Measurements from ENCODE around the gene CADPS.

Gene CADPS

DNA sequence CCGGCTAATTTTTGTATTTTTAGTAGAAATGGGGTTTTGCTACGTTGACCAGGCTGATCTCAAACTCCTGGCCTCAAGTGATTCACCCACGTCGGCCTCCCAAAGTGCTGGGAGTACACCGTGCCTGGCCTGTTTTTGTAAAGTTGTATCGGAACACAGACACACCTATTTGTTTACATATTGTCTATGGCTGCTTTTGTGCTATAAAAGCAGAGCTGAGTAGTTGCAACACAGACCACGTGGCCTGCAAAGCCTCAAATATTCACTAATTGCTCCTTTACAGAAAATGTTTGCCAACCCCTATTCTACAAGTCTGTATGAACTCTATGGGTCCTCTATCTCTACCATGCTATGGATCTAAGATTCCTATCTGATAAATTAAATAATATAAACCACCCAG is 175.5 kb downstream of the CADPS start:
- TF ChIP-seq, protein P1, sequence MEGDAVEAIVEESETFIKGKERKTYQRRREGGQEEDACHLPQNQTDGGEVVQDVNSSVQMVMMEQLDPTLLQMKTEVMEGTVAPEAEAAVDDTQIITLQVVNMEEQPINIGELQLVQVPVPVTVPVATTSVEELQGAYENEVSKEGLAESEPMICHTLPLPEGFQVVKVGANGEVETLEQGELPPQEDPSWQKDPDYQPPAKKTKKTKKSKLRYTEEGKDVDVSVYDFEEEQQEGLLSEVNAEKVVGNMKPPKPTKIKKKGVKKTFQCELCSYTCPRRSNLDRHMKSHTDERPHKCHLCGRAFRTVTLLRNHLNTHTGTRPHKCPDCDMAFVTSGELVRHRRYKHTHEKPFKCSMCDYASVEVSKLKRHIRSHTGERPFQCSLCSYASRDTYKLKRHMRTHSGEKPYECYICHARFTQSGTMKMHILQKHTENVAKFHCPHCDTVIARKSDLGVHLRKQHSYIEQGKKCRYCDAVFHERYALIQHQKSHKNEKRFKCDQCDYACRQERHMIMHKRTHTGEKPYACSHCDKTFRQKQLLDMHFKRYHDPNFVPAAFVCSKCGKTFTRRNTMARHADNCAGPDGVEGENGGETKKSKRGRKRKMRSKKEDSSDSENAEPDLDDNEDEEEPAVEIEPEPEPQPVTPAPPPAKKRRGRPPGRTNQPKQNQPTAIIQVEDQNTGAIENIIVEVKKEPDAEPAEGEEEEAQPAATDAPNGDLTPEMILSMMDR (IDR thresholded peaks at IDR 0.05; ENCODE audit: insufficient read depth, low read length, poor library complexity, severe bottlenecking) = no peak
- DNase-seq (ENCODE audit: extremely low read depth, insufficient read length) = no peak
- H3K27me3 ChIP-seq (replicated peaks; ENCODE audit: control insufficient read depth, insufficient read depth, low read length) = no peaks in the 10 kb centered on the region; the same call in 1 of the 2 replicates
- H3K36me3 ChIP-seq (ENCODE audit: control insufficient read depth, insufficient read depth, low read length) = no peaks in the 10 kb centered on the region
- H3K4me3 ChIP-seq (replicated peaks; ENCODE audit: low read depth, low read length) = no peak overlapping the region

DNA sequence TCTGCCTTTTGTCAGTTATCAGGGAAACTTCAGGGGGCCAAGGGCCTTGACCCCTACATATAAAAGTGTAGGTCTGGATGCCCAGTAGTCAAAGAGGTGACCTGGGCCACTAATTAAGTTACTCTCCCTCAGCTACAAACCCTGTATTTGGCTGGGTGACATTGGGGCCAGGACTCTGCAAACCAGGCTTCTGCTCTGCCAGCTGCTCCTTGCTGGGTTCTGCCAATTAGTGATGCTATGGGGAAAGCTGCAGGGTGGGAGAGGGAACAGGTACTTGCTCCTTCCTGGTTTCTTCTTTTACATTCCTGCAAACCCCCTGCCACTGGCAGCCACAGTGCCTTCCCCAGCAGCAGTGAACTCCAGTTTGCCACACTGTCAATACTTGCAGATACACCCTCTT is 179.2 kb downstream of the CADPS start:
- no peak for DNase-seq (ENCODE audit: extremely low read depth, insufficient read length)
- Histone ChIP-seq H3K4me3 (replicated peaks; ENCODE audit: low read depth, low read length) (no peak overlapping the region), H3K27me3 (replicated peaks; ENCODE audit: control insufficient read depth, insufficient read depth, low read length) (no peaks in the 10 kb centered on the region), H3K36me3 (ENCODE audit: control insufficient read depth, insufficient read depth, low read length) (no peaks in the 10 kb centered on the region)
- TF ChIP-seq, protein P1 (IDR thresholded peaks at IDR 0.05; ENCODE audit: insufficient read depth, low read length, poor library complexity, severe bottlenecking) = no peak

DNA sequence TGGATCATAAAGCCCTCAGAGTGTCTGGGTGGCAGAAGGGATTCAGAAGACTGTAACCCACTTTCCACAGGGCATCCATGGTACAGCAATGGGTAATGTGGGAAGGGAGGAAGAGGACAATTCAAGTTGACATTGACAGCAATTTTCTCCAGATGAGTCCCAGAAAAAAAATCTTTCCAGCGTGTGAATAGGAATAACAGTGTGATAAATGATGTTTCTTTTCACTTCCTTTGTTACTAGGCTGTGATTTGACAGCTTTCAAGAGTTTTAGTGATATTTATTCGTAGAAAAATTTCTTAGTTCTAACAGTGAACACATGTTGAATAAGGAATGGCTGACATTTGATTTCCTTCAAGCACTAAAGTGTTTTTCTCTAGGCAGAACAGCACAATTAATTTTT is 186.4 kb downstream of the CADPS start:
- no peaks in the 10 kb centered on the region for H3K27me3 ChIP-seq (replicated peaks; ENCODE audit: control insufficient read depth, insufficient read depth, low read length)
- no peak for DNase-seq (ENCODE audit: extremely low read depth, insufficient read length)
- TF ChIP-seq, protein P1 (IDR thresholded peaks at IDR 0.05; ENCODE audit: insufficient read depth, low read length, poor library complexity, severe bottlenecking) = no peak

DNA sequence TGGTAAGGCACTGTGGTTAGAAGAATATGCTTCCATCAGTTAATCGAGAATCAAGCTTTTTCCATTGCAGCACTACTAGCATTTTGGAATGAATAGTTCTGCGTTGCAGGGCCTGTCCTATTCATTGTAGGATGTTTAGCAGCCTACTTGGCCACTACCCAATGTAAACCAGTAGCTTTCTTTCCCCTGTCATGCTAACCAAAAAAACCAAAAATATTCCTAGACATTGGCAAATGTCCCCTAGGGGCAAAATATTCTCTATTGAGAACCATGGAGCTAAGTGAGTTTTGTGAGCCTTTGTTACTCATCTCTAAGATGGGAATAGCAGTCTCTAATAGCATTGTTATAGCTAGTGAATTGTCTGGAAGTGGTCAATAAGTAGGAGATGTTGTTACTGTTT is 187.2 kb downstream of the CADPS start:
- Histone ChIP-seq H3K36me3 (ENCODE audit: control insufficient read depth, insufficient read depth, low read length) (no peaks in the 10 kb centered on the region), H3K27me3 (replicated peaks; ENCODE audit: control insufficient read depth, insufficient read depth, low read length) (no peaks in the 10 kb centered on the region), H3K4me3 (replicated peaks; ENCODE audit: low read depth, low read length) (no peak overlapping the region)
- no peak for DNase-seq (ENCODE audit: extremely low read depth, insufficient read length)
- TF ChIP-seq, protein P1 (IDR thresholded peaks at IDR 0.05; ENCODE audit: insufficient read depth, low read length, poor library complexity, severe bottlenecking) = no peak

More for the DNA sequence above, 186.4 kb downstream of the CADPS start:
- H3K36me3 ChIP-seq (ENCODE audit: control insufficient read depth, insufficient read depth, low read length) = no peaks in the 10 kb centered on the region
- H3K4me3 ChIP-seq (replicated peaks; ENCODE audit: low read depth, low read length) = no peak overlapping the region

DNA sequence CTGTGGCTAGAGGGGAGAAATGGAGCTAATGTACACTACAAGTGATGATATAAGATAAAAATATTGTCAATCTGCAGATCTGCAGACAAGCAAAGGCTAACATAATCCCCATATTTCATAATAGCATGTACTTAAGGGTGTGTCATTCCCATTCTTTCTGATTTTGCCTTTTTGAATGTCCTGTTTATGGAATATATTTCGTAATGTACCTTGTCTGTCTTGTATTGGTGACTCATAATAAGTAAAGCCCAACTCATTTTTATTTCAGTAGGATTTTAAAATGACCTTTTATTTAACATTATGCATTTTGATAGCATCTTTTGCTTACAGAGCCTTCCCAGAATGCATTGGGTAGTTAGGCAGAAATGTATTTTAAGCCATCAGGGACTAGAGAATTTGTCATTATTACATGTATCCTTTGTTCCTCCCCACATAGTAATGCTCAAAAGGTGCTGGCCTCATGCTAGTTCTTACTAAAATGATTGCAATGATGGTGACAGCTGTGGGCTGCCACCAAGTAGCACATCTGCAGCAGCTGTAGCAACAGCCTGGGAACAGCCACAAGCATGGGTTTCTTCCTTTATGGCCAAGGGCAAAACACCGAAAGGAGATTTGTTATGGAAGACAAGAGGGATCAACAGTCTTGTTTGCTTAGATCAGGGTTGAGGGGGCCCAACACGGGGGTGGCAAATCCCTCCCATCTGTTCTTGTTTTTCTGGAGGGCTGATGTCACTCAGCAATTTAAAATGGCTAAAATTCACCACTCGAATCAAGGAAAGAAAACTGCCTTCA is 188.5 kb downstream of the CADPS start:
- H3K36me3 ChIP-seq (ENCODE audit: control insufficient read depth, insufficient read depth, low read length) = no peaks in the 10 kb centered on the region
- TF ChIP-seq, protein P1 (IDR thresholded peaks at IDR 0.05; ENCODE audit: insufficient read depth, low read length, poor library complexity, severe bottlenecking) = no peak
- H3K4me3 ChIP-seq (replicated peaks; ENCODE audit: low read depth, low read length) = no peak overlapping the region
- H3K27me3 ChIP-seq (replicated peaks; ENCODE audit: control insufficient read depth, insufficient read depth, low read length) = no peaks in the 10 kb centered on the region
- DNase-seq (ENCODE audit: extremely low read depth, insufficient read length) = no peak

Measured in GM06990 (cell line).